H7 (cell line): ENCODE measurements around the gene NEUROD4. TPM values are rescaled to one million over a fixed set of nuclear protein-coding genes. Genes with fewer than 3 reads are reported as not detected.

Experiments
- DNase-seq: peaks from one replicate; pipeline ENCODE4 v3.0.0; 2012
- H3K27me3 ChIP-seq: 2 replicates; pipeline ENCODE4 v1.6.0; 2011; ENCODE audit warnings: mild to moderate bottlenecking, low read length; ENCODE audit not compliant: control insufficient read depth, insufficient read depth
- H3K36me3 ChIP-seq: replicated peaks from 2 replicates; pipeline ENCODE4 v1.5.1; 2011; ENCODE audit warnings: low read length; ENCODE audit not compliant: control insufficient read depth, insufficient read depth
- H3K4me3 ChIP-seq: 2 replicates; pipeline ENCODE4 v1.5.1; 2011; ENCODE audit warnings: low read depth, mild to moderate bottlenecking, control low read depth, low read length, moderate library complexity; ENCODE audit not compliant: insufficient read depth
- total RNA-seq: library from RNA; depleted of rRNA; stranded (reverse); fragments of >200 nt; shearing (Covaris generic); gene quantifications from 2 replicates; pipeline ENCODE4 v1.2.3, GENCODE V29; 2014; rRNA removed

Gene NEUROD4
- total RNA-seq, 1 experiment from 2014 or later, result not detected

DNA sequence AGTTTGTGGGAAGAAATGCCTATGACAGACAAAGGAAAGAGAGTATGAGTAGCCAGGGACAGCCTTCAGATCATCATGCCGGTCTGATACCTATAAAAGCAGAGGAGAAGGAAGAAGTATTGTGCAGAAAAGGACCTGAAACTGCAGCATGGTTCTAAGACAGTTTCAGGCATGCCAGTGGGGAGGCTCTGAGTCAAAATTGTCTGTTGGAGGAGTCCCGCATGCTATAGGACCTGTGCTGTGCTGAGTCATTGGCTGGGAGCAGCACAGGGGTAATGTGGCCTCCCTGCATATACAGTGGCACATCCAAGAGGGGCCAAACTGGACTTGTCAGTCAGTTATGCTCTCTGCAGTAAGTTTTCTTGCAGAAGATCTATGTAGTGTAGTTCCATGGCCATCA lies 40.7 kb downstream of the NEUROD4 start:
- Histone ChIP-seq H3K27me3 (no peaks in the 10 kb centered on the region), H3K36me3 (no peaks in the 10 kb centered on the region), H3K4me3 (no peak overlapping the region)
- DNase-seq, result no peak

DNA sequence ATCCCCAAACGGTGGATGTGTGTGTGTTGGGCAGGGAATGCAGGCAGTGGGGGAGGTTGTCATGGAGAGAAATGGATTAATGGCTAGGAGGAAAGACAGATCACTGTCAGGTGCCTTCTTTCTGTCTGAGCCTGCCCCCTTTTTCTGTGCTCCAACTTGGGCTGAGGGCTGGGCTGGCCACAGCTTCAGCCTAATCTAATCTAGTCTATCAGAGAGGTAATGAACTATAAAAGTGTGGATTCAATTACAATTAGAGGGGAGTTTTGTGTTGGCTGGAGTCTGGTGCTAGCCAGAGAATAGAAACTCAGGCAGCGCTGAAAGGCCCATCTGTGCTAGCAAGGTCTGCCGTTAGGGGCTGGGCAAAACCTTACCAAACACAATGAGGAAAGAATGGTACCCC lies 41.2 kb downstream of the NEUROD4 start:
- no peak overlapping the region for H3K4me3 ChIP-seq
- DNase-seq, result no peak

DNA sequence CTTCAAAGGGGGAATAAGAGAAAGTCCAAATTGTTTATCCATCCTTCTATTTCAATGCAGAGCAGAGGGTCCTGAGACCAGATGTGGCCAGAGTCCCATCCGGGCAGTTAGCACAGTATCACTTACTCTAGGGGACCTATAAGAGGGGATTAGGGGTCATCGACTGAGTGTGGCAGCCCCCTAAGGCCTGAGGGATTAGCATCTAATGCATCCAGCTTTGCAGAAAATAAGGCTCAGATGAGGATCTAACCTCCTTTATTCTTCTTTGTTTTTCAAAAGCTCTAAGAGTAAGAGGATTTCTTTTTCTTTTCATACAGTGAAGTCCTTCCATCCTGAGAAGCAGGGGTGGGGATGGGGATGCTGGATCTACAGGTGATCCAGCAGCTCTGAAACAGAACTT lies 43.5 kb downstream of the NEUROD4 start:
- Histone ChIP-seq H3K27me3 (no peaks in the 10 kb centered on the region), H3K4me3 (no peak overlapping the region), H3K36me3 (no peaks in the 10 kb centered on the region)
- no peak for DNase-seq

More for the DNA sequence above, 41.2 kb downstream of the NEUROD4 start:
- Histone ChIP-seq H3K36me3 (no peaks in the 10 kb centered on the region), H3K27me3 (no peaks in the 10 kb centered on the region)

DNA sequence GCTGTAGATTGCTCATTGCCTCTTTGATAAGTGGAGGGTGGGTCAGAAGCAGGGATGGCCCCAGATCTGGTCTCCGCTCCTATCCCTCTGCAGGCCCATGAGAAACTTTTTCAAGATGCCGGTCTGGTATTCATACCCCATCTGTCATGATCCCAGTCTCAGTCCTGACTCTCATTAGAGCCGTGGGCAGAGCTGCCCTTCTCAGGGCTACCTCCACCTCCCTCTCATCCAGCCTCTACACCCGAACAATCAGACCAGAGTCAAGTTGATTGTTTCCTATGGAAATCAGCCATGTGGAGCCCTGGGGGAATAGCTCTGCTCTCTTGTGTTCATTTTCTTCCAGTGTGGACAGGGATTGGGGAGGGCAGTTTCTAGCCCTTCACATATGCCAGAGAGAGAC lies 45.8 kb downstream of the NEUROD4 start:
- Histone ChIP-seq H3K4me3 (no peak overlapping the region), H3K36me3 (no peaks in the 10 kb centered on the region), H3K27me3 (no peaks in the 10 kb centered on the region)
- DNase-seq, result no peak

DNA sequence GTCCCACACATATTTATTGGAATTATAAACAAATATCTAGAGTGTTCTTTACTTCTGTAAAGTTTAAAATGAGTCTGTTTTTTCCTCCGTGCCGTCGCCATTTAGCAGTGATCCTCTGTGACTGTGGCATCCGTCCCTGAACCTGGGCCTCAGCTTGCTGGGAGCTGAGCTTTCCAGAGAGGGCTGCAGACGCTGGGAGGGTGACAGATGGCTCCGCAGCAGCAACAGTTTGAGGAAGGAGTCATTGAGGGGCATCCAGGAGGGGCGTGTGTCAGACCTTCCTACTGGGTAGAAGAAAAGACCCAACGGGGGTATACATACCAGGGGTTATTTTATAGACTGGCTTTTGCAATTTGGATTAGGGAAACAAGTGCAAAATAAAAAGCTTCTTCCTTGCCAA lies 47.9 kb downstream of the NEUROD4 start:
- DNase-seq, result no peak
- Histone ChIP-seq H3K27me3 (no peaks in the 10 kb centered on the region), H3K36me3 (no peaks in the 10 kb centered on the region), H3K4me3 (no peak overlapping the region)

DNA sequence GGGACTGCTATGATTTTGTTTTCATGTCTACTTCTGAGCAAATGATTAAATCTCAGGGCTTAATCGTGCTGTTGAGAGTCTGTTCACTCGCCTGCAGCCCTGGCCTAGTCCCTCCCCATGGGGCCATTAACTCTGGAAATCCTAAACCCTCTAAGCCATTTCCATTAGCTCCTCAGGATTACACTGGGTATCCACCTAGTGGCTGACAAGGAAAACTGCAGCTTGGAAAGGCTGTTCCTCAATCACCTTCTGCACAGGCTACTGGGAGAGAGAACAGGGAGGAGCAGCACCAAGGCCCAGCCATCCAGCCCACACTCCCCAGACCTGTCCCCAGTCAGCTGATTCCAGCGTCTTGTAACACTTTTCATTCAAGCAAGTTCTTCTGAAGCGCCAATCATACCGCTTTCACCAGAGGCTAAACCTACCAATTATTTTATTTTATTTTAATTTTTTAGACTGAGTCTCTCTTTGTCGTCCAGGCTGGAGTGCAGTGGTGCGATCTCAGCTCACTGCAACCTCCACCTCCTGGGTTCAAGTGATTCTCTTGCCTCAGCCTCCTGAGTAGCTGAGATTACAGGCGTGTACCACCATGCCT lies 48.7 kb downstream of the NEUROD4 start:
- H3K4me3 ChIP-seq, result no peak overlapping the region
- H3K36me3 ChIP-seq, result no peaks in the 10 kb centered on the region
- H3K27me3 ChIP-seq, result no peaks in the 10 kb centered on the region
- DNase-seq, result peak; percentile 59

DNA sequence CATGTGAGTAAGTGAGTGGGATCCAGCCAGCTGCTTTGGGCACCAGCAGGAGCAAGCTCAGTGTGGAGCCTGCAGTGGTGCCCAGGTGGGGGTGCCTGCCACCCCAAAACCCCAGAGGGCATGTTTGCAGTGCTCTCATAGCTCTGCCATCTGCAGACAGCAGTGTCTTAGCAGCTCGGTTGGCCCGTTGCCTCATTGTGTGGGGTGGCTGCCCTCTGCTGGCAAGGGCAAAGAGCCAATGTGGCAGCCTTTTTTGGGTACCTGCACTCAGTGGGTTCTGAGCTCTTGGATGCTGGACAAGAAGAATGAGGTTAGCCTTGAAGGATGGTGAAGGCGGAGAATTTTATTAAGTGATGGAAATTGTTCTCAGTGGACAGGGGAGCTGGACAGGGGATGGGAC lies 52.3 kb downstream of the NEUROD4 start:
- Histone ChIP-seq H3K36me3 (no peaks in the 10 kb centered on the region), H3K27me3 (no peaks in the 10 kb centered on the region), H3K4me3 (no peak overlapping the region)
- DNase-seq, result peak; percentile 18

DNA sequence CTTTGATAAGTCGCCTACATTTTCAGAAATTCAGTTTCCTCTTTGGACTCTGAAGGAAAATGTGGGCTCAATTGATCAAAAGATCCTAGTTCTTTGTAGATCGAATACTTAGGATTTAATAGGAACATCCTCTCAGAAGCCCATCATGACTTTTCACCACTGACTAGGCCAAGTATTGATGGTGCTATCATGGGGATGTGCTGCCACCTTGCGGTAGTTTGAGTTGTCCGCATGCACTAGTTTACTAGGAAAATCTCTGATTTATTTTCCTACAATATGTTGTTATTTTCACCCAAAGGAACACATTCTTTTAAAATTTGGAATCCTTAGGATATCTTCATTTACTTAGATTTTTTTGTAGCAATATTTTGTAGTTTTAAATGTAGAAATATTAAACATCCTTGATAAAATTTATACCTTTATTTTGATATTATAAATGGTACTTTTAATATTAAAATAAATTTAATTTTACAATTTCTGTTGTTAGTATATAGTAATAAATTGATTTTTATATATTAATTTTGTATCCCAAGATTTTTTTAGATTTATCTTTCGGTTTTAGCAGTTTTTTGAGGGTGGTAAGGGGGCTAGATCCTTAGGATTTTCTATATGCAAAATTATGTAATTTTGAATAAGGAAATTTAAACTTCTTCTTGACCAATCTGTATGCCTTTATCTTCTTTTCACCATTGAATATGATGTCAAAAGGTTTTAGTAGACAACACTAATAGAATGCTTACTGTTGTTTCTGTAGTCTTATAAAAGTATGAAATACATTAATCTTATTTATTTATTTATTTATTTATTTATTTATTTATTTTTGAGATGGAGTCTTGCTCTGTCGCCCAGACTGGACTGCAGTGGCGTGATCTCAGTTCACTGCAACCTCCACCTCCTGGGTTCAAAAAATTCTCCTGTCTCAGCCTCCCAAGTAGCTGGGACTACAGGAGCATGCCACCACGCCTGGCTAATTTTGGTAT lies 53.6 kb downstream of the NEUROD4 start:
- H3K4me3 ChIP-seq, result no peak overlapping the region
- H3K36me3 ChIP-seq, result no peaks in the 10 kb centered on the region
- peak; percentile 53 for DNase-seq
- H3K27me3 ChIP-seq, result no peaks in the 10 kb centered on the region

DNA sequence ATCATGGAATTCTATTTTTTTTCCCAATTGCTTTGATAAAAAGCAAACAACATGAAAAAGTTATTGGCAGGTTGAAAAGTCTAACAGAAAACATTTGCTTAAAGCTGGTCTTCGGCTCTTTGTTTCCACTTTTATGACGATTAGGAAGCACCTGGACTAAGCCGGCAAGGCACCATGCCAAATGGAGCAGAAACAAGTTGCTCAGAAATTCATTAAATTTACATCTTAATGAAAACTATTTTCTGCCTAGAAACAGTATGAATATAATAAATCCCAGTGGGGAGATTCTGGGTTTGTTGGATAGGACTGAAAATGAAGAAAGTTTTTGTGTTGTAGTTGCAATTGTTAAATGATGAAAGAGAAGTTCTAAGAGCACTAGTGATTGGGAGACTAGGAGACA lies 55.0 kb downstream of the NEUROD4 start:
- DNase-seq, result no peak
- no peak overlapping the region for H3K4me3 ChIP-seq
- no peaks in the 10 kb centered on the region for H3K36me3 ChIP-seq
- H3K27me3 ChIP-seq, result no peaks in the 10 kb centered on the region

Other genes with a start within 250 kb of the NEUROD4 start
- gene MUCL1, start 165.5 kb upstream of the NEUROD4 start, total RNA-seq, result not detected in 2 replicates
- not detected in 2 replicates for gene TESPA1, start 35.2 kb upstream of the NEUROD4 start, total RNA-seq
- gene OR9K2, start 106.4 kb downstream of the NEUROD4 start, total RNA-seq, result not detected in 2 replicates
- gene OR10A7, start 201.1 kb downstream of the NEUROD4 start, total RNA-seq, result not detected in 2 replicates
- not detected in 2 replicates for gene OR6C74, start 224.6 kb downstream of the NEUROD4 start, total RNA-seq